Skeletal muscle tissue (tissue), 4 donors: ENCODE results near the gene CIRBP. TPM values are rescaled to one million over a fixed set of nuclear protein-coding genes. Genes with fewer than 3 reads are reported as not detected.

Experiments
- H3K27ac ChIP-seq: one replicate; pipeline ENCODE4 v1.7.0; 2013; ENCODE audit warnings: mild to moderate bottlenecking, low read depth, low read length, inconsistent platforms
- H3K27me3 ChIP-seq, 3 donors: one replicate each; pipeline ENCODE4 v1.7.0; 2013; ENCODE audit warnings: low read length in 3 of 3; ENCODE audit not compliant: control insufficient read depth in 3 of 3, insufficient read depth in 3 of 3
- H3K36me3 ChIP-seq, 3 donors: one replicate each; pipeline ENCODE4 v1.7.0; 2013; ENCODE audit warnings: low read length in 3 of 3; ENCODE audit not compliant: control insufficient read depth in 3 of 3, insufficient read depth in 3 of 3
- H3K4me1 ChIP-seq, 3 donors: one replicate each; pipeline ENCODE4 v1.7.0; 2013; ENCODE audit warnings: low read length in 3 of 3, mild to moderate bottlenecking in 3 of 3; ENCODE audit not compliant: control insufficient read depth in 3 of 3, insufficient read depth in 3 of 3
- H3K4me3 ChIP-seq, 3 donors: one replicate each; pipeline ENCODE4 v1.7.0; 2013; ENCODE audit warnings: low read length in 3 of 3
- H3K9ac ChIP-seq, 3 donors: one replicate each; pipeline ENCODE4 v1.7.0; 2013; ENCODE audit warnings: low read length in 3 of 3, mild to moderate bottlenecking in 3 of 3, moderate library complexity in 2 of 3, low read depth in 1 of 3
- H3K9me3 ChIP-seq, 3 donors: one replicate each; pipeline ENCODE4 v1.7.0; 2013; ENCODE audit warnings: low read length in 3 of 3; ENCODE audit not compliant: control insufficient read depth in 3 of 3
- total RNA-seq: library from RNA; depleted of rRNA; stranded (reverse); fragments of >200 nt; gene quantifications from one replicate; pipeline ENCODE4 v1.2.3, GENCODE V29; 2014
- donor health status: Osteomylitis.

CIRBP gene
- total RNA-seq, 1 donor from 2014 or later: 413 TPM

DNA sequence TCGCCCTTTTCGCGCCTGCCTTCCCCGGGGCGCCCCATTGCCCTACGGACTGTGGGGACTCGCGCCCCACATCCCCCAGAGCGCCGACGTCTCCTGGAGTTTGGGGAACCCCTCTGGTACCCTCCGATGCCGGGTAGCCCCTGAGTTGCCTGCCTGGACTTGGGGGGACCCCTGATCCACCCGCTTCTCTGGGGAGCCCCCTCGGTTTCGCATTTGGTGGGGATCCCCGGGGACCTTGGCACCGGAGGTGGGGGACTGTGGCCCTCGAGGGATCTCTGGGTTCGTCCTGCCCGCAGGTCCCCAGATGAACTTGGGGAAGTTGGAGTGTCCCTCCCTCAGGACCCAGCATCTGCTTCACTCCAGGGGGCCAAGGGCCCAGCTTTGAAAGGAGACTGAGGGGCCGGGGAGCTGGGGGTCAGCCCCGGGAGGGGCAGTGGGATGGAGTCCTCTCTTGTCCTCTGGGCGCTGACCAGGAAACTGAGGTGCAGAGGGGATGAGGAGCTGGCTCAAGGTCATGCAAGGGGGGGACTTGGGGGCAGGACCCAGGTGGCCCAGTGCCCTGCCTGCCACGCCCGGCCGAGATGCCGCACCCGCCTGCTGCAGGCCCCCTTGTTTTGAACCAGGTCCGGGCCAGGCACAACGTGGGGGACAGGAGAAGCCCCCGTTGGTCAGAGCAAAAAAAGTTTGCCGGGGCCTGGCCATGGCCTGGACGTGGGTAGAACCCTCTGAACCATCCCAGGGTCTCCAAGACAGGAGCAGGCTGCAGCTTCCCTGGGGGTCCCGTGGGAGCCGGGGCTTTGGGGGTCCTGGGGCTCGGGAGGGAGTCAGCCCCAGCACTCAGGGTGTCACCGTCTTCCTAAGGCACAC is 17.6 kb downstream of the CIRBP start:
- H3K27ac ChIP-seq: no peak overlapping the region
- peaks cover 70 to 77% (median 75%) of the 10 kb centered on the region in 3 donors for H3K27me3 ChIP-seq
- no peaks in the 10 kb centered on the region for H3K36me3 ChIP-seq
- no peak overlapping the region for H3K4me3 ChIP-seq
- H3K9ac ChIP-seq: no peak overlapping the region
- H3K9me3 ChIP-seq: no peaks in the 10 kb centered on the region
- H3K4me1 ChIP-seq: no peaks in the 10 kb centered on the region

DNA sequence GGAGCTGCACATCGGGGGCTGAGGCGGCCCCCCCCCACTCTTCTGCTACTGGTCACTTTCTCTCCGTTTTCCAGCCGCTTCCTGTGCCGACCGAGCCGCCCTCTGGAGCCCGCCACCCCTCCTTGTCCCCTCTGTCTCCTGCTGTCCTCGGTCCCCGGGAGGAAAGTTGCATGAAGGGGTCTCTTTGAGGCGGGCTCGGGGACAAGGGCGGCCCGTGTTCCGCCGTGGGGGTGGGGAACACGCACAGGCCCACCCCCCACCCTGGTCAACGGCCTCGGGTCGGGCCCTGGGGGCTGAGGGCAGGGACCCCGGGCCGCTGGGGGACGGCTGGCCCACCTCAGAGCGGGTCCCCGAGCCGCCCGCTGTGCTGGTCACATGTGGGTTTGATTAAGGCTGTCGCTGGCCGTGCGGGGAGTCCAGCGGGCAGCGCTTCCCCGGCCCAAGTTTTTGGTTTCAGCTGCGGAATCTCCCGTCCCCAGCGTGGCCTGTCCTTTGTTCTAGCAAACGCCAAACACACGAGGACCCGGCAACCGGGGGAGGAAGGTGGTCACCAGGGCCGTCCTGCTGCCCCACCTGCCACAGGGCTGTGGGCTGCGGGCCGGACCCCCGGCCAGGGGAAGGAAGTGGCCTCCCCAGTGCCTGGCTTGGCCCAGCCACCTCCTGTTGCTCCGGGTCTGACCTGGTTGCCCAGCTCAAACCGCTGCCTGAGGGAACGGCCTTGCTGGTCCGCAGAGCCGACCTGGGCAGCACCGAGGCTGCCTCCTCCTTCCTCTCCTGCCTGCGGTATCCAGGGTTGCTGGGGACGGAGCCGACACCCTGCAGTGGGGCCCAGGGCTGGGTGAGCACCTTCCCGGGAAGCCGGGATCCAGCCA is 18.5 kb downstream of the CIRBP start:
- Histone ChIP-seq H3K4me3 (no peak overlapping the region), H3K36me3 (no peaks in the 10 kb centered on the region), H3K27me3 (peaks cover 77 to 85% (median 84%) of the 10 kb centered on the region in 3 donors), H3K27ac (no peak overlapping the region), H3K4me1 (no peaks in the 10 kb centered on the region), H3K9ac (no peak overlapping the region), H3K9me3 (no peaks in the 10 kb centered on the region)

DNA sequence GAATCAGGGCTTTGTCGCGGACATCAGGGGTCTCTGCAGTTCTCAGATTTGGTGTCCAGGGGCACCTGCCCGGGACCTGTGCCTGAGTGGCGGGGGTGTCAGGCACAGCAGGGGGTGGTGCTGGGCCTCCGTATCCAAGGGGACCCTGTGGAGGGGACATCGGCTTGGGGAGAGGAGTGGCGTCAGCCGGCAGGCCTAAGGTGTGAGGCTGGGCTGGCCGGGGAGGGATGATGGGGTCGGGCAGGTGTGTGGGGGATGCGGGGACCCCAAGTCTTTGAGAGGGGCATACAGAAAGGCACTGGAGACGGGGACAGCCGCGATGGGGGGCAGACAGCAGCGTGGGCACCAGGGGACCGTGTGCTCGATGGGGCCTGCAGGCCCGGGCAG is 19.1 kb downstream of the CIRBP start:
- no peak overlapping the region for H3K27ac ChIP-seq
- no peaks in the 10 kb centered on the region for H3K9me3 ChIP-seq
- no peak overlapping the region for H3K4me3 ChIP-seq
- no peaks in the 10 kb centered on the region for H3K36me3 ChIP-seq
- peaks cover 81 to 89% (median 88%) of the 10 kb centered on the region in 3 donors for H3K27me3 ChIP-seq
- H3K4me1 ChIP-seq: no peaks in the 10 kb centered on the region
- H3K9ac ChIP-seq: no peak overlapping the region

DNA sequence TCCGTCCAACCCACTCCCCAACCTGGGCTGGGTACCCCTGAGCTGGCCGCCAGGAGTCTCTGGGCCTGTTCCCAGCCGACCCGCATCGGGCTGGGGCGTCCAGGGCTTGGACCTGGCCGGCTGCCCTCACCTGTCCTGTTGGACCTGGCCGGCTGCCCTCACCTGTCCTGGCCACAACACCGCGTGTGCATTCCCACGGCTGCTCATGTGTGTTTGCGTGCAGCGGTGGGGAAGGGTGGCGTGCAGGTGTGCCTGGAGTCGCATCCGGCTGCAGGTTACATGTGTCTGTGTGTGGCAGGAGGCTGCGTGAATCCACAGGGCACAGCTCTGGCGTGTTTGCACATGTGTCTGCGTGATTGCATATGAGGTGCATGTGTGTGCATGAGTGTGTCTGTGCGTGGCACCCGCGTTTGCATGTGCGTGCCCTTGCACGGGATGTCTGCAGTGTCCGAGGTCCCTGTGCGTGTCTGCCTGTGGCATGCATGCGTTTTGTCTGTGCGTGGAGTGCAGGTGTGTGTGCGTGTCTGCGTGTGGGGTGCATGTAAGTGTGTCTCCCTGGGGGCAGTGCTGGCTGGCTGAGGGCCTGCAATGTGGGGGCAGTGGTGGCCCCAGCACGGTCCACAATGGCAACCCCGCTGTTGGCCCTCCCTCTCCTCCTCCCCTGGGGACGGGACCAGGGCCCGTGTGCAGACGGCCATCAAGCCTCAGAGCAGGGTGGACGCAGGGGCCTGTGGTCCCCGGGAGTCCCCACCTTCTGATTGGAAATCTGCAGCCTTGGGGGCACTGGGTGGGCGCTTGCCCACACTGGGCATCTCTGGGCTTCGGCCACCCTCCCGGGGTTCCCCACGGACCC is 19.9 kb downstream of the CIRBP start:
- peaks cover 76 to 89% (median 88%) of the 10 kb centered on the region in 3 donors for H3K27me3 ChIP-seq

DNA sequence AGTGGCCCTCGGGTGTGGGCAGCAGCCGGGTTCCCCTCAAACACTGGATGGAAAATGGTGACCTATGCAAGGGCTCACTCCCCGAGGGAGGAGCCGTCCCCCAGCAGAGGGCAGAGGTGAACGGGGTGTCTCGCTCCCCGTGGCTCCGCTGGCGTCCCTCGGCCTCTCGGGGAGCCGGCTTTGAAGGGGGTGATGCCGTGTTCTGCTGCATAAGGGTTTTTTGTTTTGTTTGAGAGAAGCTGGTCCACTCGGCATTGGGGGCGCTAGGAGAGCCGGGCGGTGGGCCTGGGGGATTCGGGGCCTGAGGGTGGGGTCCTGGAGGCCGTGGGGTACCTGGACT is 20.5 kb downstream of the CIRBP start:
- Histone ChIP-seq H3K27ac (no peak overlapping the region), H3K27me3 (peaks cover 75 to 90% (median 88%) of the 10 kb centered on the region in 3 donors), H3K9me3 (no peaks in the 10 kb centered on the region), H3K36me3 (no peaks in the 10 kb centered on the region), H3K4me3 (no peak overlapping the region), H3K9ac (no peak overlapping the region), H3K4me1 (no peaks in the 10 kb centered on the region)

More for the DNA sequence above, 19.9 kb downstream of the CIRBP start:
- no peaks in the 10 kb centered on the region for H3K36me3 ChIP-seq
- no peak overlapping the region for H3K4me3 ChIP-seq
- H3K27ac ChIP-seq: no peak overlapping the region
- H3K9me3 ChIP-seq: no peaks in the 10 kb centered on the region
- no peaks in the 10 kb centered on the region for H3K4me1 ChIP-seq
- H3K9ac ChIP-seq: no peak overlapping the region

DNA sequence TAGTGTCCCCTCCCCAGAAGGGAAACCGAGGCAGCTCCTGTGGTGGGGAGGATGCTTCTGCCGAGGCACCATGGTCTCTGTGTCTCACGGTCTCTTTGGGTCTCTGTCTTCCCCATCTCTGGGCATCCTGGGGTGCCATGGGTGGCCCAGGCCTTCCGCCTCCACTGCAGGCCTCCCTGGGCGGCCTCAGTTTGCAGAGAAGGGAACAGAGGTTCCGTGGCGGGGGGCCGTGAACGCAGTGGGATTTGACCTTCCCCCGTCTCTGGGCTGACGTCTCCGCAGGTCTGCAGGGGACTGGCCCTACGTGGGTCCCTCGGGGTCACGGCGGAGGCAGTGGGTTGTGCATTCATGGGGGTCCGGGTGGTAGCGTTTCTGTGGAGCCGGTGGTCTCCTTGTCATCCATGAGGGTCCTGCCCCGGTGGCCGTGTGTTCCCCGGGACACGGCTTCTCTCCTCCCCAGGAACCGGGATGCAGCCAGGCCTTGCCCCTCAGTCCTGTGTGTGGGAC is 21.1 kb downstream of the CIRBP start:
- H3K27ac ChIP-seq: no peak overlapping the region
- peaks cover 75 to 90% (median 88%) of the 10 kb centered on the region in 3 donors for H3K27me3 ChIP-seq
- H3K4me3 ChIP-seq: no peak overlapping the region
- H3K4me1 ChIP-seq: no peaks in the 10 kb centered on the region
- no peaks in the 10 kb centered on the region for H3K36me3 ChIP-seq
- no peaks in the 10 kb centered on the region for H3K9me3 ChIP-seq
- H3K9ac ChIP-seq: no peak overlapping the region

DNA sequence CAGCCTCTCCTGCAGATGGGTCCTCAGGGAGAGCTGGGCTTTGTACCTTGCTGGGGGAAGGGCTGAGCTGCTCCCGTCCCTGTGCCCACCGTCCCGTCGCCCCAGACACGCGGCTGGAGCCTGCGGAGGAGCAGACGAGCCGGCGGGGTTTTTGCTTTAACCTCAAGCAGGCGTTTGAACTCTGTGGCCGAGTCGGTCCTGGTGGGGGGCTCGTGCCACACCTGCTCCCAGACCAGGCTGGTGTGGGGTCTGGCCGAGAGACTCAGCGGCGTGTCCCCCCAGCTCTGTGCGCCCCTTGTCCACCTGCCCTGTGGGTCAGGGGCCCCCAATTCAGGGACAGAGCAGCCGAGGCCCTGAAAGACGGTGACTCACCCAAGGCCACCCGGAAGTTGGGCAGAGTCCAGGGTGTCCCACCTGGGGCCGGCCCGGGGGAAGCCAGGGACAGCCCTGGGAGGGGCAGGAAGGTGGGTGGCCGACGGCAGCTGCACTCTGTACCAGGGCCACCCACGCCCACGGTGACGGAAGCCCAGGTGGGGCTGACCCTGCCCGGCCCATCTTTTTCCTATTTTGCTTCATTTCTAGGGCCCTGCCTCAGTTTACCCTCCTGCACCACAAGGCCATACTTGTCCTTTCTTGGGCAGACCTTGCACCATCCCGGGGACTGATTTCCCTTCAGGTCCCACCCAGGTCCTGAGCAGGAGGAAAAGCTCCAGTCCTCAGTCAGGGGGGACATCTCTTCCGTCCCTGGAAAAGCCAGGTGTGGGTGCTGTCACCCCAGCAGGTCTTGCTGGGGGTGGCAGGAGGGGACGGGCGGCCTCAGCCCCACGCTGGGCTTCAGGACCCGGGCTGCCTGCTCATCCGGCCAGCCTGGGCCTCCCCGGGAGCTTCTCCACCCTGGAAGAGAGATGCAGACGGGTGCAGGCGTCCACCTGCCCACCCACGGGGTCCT is 21.8 kb downstream of the CIRBP start:
- Histone ChIP-seq H3K27ac (no peak overlapping the region), H3K27me3 (peaks cover 77 to 93% (median 91%) of the 10 kb centered on the region in 3 donors), H3K9me3 (no peaks in the 10 kb centered on the region), H3K9ac (no peak overlapping the region), H3K4me1 (no peaks in the 10 kb centered on the region), H3K36me3 (no peaks in the 10 kb centered on the region), H3K4me3 (no peak overlapping the region)

DNA sequence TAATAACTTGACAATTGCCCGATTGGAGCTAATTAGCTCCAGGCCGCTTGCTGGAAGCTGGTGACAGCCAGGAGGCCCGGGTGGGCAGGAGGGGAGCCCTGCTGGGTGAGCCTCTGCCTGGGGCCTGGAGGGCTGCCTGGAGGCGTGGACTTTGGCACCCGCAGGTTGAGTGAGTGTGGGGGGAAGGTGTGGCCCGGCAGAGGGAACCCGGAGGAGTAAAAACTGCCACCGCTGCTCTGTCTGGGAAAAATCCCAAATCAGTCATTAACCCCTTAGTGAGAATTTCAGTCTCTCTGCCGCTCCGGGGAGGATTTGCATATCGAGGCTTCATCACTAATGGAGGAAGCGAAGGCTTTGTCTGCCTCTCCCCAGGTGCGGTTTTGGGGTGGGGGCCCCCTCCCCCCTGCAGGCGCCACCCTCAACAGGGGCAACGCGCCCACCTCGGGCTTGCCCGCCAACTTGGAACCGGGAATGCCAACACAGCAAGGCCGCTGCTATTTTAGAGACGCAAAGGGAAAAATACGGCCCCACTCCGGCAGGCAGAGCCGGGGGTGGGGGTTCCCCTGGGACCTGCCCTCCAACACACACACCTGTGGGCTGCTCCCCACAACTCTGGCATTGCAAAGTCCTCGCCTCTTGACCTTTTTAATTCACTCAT is 22.8 kb downstream of the CIRBP start:
- Histone ChIP-seq H3K4me1 (no peaks in the 10 kb centered on the region), H3K27me3 (peaks cover 76 to 93% (median 91%) of the 10 kb centered on the region in 3 donors), H3K4me3 (no peak overlapping the region)

More for the DNA sequence above, 22.8 kb downstream of the CIRBP start:
- Histone ChIP-seq H3K9me3 (no peaks in the 10 kb centered on the region), H3K36me3 (no peaks in the 10 kb centered on the region), H3K9ac (no peak overlapping the region), H3K27ac (no peak overlapping the region)
